HG03342 (cell line): ENCODE data around the gene GPR176.

Experiments
- ATAC-seq: cut with Tn5 transposase; IDR thresholded peaks from one replicate; pipeline ENCODE4 v1.9.1; 2021; ENCODE audit warnings: mild to moderate bottlenecking, moderate library complexity; ENCODE audit not compliant: unreplicated experiment

Gene GPR176

GRCh38 chr15:39892418-39892817 is 27.6 kb downstream of the GPR176 start:
- no peak for ATAC-seq

- ATAC-seq: no peak
These were observed 29.4 kb downstream of the GPR176 start for GRCh38 chr15:39890621-39891020.

GRCh38 chr15:39889601-39890000 is 30.5 kb downstream of the GPR176 start:
- ATAC-seq: no peak

GRCh38 chr15:39888809-39889208 is 31.3 kb downstream of the GPR176 start:
- ATAC-seq: no peak

- ATAC-seq: no peak
These were observed 31.8 kb downstream of the GPR176 start for GRCh38 chr15:39888243-39888642.

- no peak for ATAC-seq
These were observed 32.2 kb downstream of the GPR176 start for GRCh38 chr15:39887832-39888231.

GRCh38 chr15:39887211-39887610 is 32.9 kb downstream of the GPR176 start:
- no peak for ATAC-seq

- no peak for ATAC-seq
These were observed 33.6 kb downstream of the GPR176 start for GRCh38 chr15:39886418-39886817.

- ATAC-seq: no peak
These were observed 34.8 kb downstream of the GPR176 start for GRCh38 chr15:39885099-39885777.

GRCh38 chr15:39884351-39884750 is 35.7 kb downstream of the GPR176 start:
- ATAC-seq: no peak

- ATAC-seq: no peak
These were observed 37.5 kb downstream of the GPR176 start for GRCh38 chr15:39882602-39883001.

- ATAC-seq: no peak
These were observed 38.3 kb downstream of the GPR176 start for GRCh38 chr15:39881790-39882189.

- ATAC-seq: no peak
These were observed 39.2 kb downstream of the GPR176 start for GRCh38 chr15:39880718-39881387.

- no peak for ATAC-seq
These were observed 41.7 kb downstream of the GPR176 start for GRCh38 chr15:39878406-39878785.

GRCh38 chr15:39874890-39875549 is 45.0 kb downstream of the GPR176 start:
- no peak for ATAC-seq

GRCh38 chr15:39873978-39874377 is 46.1 kb downstream of the GPR176 start:
- ATAC-seq: no peak

GRCh38 chr15:39870537-39870936 is 49.5 kb downstream of the GPR176 start:
- no peak for ATAC-seq

- no peak for ATAC-seq
These were observed 50.1 kb downstream of the GPR176 start for GRCh38 chr15:39869858-39870515.

- ATAC-seq: no peak
These were observed 50.8 kb downstream of the GPR176 start for GRCh38 chr15:39869254-39869653.

GRCh38 chr15:39868396-39868795 is 51.7 kb downstream of the GPR176 start:
- no peak for ATAC-seq

- ATAC-seq: no peak
These were observed 56.0 kb downstream of the GPR176 start for GRCh38 chr15:39864116-39864515.

GRCh38 chr15:39860871-39861270 is 59.2 kb downstream of the GPR176 start:
- ATAC-seq: no peak
